H1 (cell line): Measurements from ENCODE around the gene SOAT2. TPM values are rescaled to one million over a fixed set of nuclear protein-coding genes. Genes with fewer than 3 reads are reported as not detected.

Experiments used
- CTCF ChIA-PET: fragments of 300-600 bp; sonication (Branson Sonifier 250); formaldehyde crosslinking; loops from one replicate; lab custom pipeline; 2021; ENCODE audit not compliant: partially characterized antibody; lab: Charles Lee
- POLR2A ChIA-PET: fragments of 300-600 bp; sonication (Branson Sonifier 250); formaldehyde crosslinking; loops from one replicate; lab custom pipeline; 2021; ENCODE audit warnings: inconsistent platforms; ENCODE audit not compliant: partially characterized antibody; lab: Charles Lee
- DNase-seq, 2 experiments: peaks; one replicate each; pipeline versions ENCODE4 v3.0.0 to v3.0.0-alpha.2; 2010 to 2022; ENCODE audit warnings: low spot score in 2 of 2, low read depth in 1 of 2, mixed read lengths in 1 of 2
- FAIRE-seq: peaks from 2 replicates; lab custom pipeline; 2011; peaks lifted over from hg19 to GRCh38; lab: Jason Lieb, UNC
- H2AFZ ChIP-seq: 2 replicates; pipeline ENCODE4 v1.8.1; 2012; ENCODE audit warnings: low read length, inconsistent platforms
- H2AK5ac ChIP-seq: 2 replicates; pipeline ENCODE4 v1.6.1; 2013; ENCODE audit warnings: low read depth, low read length
- H2BK120ac ChIP-seq: replicated peaks from 2 replicates; pipeline ENCODE3; 2013; ENCODE audit warnings: low read depth, low read length, inconsistent platforms
- H2BK12ac ChIP-seq: 2 replicates; pipeline ENCODE4 v1.6.1; 2013; ENCODE audit warnings: low read depth, low read length
- H2BK15ac ChIP-seq: 2 replicates; pipeline ENCODE4 v1.6.1; 2013; ENCODE audit warnings: low read length
- H2BK20ac ChIP-seq: 2 replicates; pipeline ENCODE4 v1.6.1; 2013; ENCODE audit warnings: low read length
- H2BK5ac ChIP-seq: 2 replicates; pipeline ENCODE4 v1.6.1; 2013; ENCODE audit warnings: low read depth, low read length
- H3K14ac ChIP-seq: 2 replicates; pipeline ENCODE4 v1.6.1; 2013; ENCODE audit warnings: inconsistent platforms; ENCODE audit not compliant: insufficient read length
- H3K18ac ChIP-seq: 2 replicates; pipeline ENCODE4 v1.6.1; 2013; ENCODE audit warnings: low read length; ENCODE audit errors: extremely low read depth
- H3K23ac ChIP-seq: 2 replicates; pipeline ENCODE4 v1.6.1; 2013; ENCODE audit warnings: inconsistent platforms; ENCODE audit not compliant: insufficient read length
- H3K23me2 ChIP-seq: 2 replicates; pipeline ENCODE4 v1.6.1; 2013; ENCODE audit warnings: low read depth, low read length
- H3K27ac ChIP-seq: 2 replicates; pipeline ENCODE4 v1.6.1; 2011; ENCODE audit warnings: low read depth, low read length, inconsistent platforms
- H3K27me3 ChIP-seq, 4 experiments: replicated peaks in 1 of 4; 1 replicate in 1 of 4; 2 replicates in 3 of 4; pipeline versions ENCODE4 v1.6.1 to v1.8.1; 2011 to 2013; ENCODE audit warnings: low read length in 3 of 4, mild to moderate bottlenecking in 3 of 4, inconsistent platforms in 2 of 4, mixed read lengths in 2 of 4, moderate library complexity in 1 of 4; ENCODE audit not compliant: control insufficient read depth in 3 of 4, insufficient read depth in 3 of 4; ENCODE audit errors: extremely low read depth in 1 of 4
- H3K36me3 ChIP-seq, 4 experiments: 2 replicates each; pipeline versions ENCODE4 v1.6.1 to v1.8.1; 2011 to 2013; ENCODE audit warnings: mild to moderate bottlenecking in 4 of 4, low read length in 3 of 4, moderate library complexity in 2 of 4, control low read depth in 1 of 4, inconsistent platforms in 1 of 4; ENCODE audit not compliant: insufficient read depth in 4 of 4, control insufficient read depth in 2 of 4
- H3K4ac ChIP-seq: replicated peaks from 2 replicates; pipeline ENCODE3; 2013; ENCODE audit warnings: low read length, low read depth, mixed read lengths, inconsistent platforms; ENCODE audit not compliant: insufficient read length
- H3K4me1 ChIP-seq, 4 experiments: replicated peaks in 1 of 4; 1 replicate in 1 of 4; 2 replicates in 3 of 4; pipeline versions ENCODE4 v1.6.1 to v1.8.1; 2011 to 2013; ENCODE audit warnings: low read length in 3 of 4, inconsistent platforms in 2 of 4, mixed read lengths in 1 of 4; ENCODE audit not compliant: insufficient read depth in 4 of 4, control insufficient read depth in 3 of 4
- H3K4me2 ChIP-seq, 2 experiments: 2 replicates each; pipeline versions ENCODE4 v1.6.1 to v1.8.1; 2011 to 2013; ENCODE audit warnings: low read depth in 2 of 2, low read length in 2 of 2, control low read depth in 1 of 2, inconsistent platforms in 1 of 2, mild to moderate bottlenecking in 1 of 2; ENCODE audit not compliant: insufficient read depth in 1 of 2
- H3K4me3 ChIP-seq, 4 experiments: fragments of 200-600, 300-600 bp in 1 of 4; sonication (generic), shearing (Covaris generic), sonication (Bioruptor Twin) in 1 of 4; 2 replicates each; pipeline versions ENCODE4 v1.5.1 to v1.8.1; 2011 to 2016; ENCODE audit warnings: low read length in 4 of 4, low read depth in 3 of 4, control low read depth in 2 of 4, inconsistent platforms in 2 of 4, mild to moderate bottlenecking in 2 of 4, mixed read lengths in 1 of 4, moderate library complexity in 1 of 4; ENCODE audit not compliant: insufficient read depth in 2 of 4; ENCODE audit errors: extremely low read depth in 1 of 4
- H3K56ac ChIP-seq: replicated peaks from 2 replicates; pipeline ENCODE3; 2013; ENCODE audit warnings: low read depth, mild to moderate bottlenecking, mixed read lengths, low read length, inconsistent platforms; ENCODE audit not compliant: insufficient read length
- H3K79me1 ChIP-seq: 2 replicates; pipeline ENCODE4 v1.6.1; 2013; ENCODE audit warnings: low read depth, low read length, control low read depth
- H3K79me2 ChIP-seq, 2 experiments: 2 replicates each; pipeline versions ENCODE4 v1.6.1 to v1.8.1; 2012 to 2013; ENCODE audit warnings: low read length in 2 of 2, mild to moderate bottlenecking in 2 of 2, inconsistent platforms in 1 of 2; ENCODE audit not compliant: insufficient read depth in 2 of 2, control insufficient read depth in 1 of 2
- H3K9ac ChIP-seq, 4 experiments: replicated peaks in 1 of 4; 1 replicate in 1 of 4; 2 replicates in 3 of 4; pipeline versions ENCODE4 v1.6.1 to v1.8.1; 2011 to 2013; ENCODE audit warnings: low read depth in 3 of 4, low read length in 3 of 4, control low read depth in 2 of 4, mild to moderate bottlenecking in 2 of 4, moderate library complexity in 2 of 4, inconsistent platforms in 1 of 4; ENCODE audit errors: extremely low read depth in 1 of 4
- H3K9me3 ChIP-seq, 2 experiments: 2 replicates each; pipeline versions ENCODE4 v1.6.1 to v1.8.1; 2012 to 2013; ENCODE audit warnings: mild to moderate bottlenecking in 2 of 2, moderate library complexity in 2 of 2, control low read depth in 1 of 2, inconsistent platforms in 1 of 2, low read depth in 1 of 2, low read length in 1 of 2, mixed read lengths in 1 of 2; ENCODE audit not compliant: insufficient read depth in 2 of 2
- H4K20me1 ChIP-seq, 2 experiments: replicated peaks in 1 of 2; 2 replicates each; pipeline versions ENCODE3 to v1.8.1; 2011 to 2013; ENCODE audit warnings: inconsistent platforms in 2 of 2, low read length in 2 of 2, mild to moderate bottlenecking in 1 of 2; ENCODE audit not compliant: insufficient read depth in 2 of 2, control insufficient read depth in 1 of 2
- H4K5ac ChIP-seq: 2 replicates; pipeline ENCODE4 v1.6.1; 2013; ENCODE audit warnings: low read length, low read depth, mixed read lengths, inconsistent platforms; ENCODE audit not compliant: insufficient read length
- H4K8ac ChIP-seq: 2 replicates; pipeline ENCODE4 v1.8.0; 2013; ENCODE audit warnings: mild to moderate bottlenecking, moderate library complexity, low read length, inconsistent platforms; ENCODE audit not compliant: insufficient read depth; ENCODE audit errors: extremely low read depth
- H4K91ac ChIP-seq: replicated peaks from 2 replicates; pipeline ENCODE3; 2013; ENCODE audit warnings: low read length, mixed read lengths, inconsistent platforms; ENCODE audit not compliant: insufficient read length
- BACH1 ChIP-seq: IDR thresholded peaks from 2 replicates; pipeline ENCODE4 v1.6.1; 2012; ENCODE audit warnings: low read length, improper control_type of control experiment
- BRCA1 ChIP-seq: IDR thresholded peaks from 2 replicates; pipeline ENCODE4 v1.6.1; 2012; ENCODE audit warnings: low read depth, low read length, improper control_type of control experiment
- CHD2 ChIP-seq: IDR thresholded peaks from 2 replicates; pipeline ENCODE4 v1.6.1; 2012; ENCODE audit warnings: low read length, improper control_type of control experiment
- HDAC2 ChIP-seq, 2 experiments: fragments of 300-600 bp in 1 of 2; sonication (generic) in 1 of 2; IDR thresholded peaks; 2 replicates each; pipeline ENCODE4 v1.6.1; 2011 to 2012; ENCODE audit warnings: low read depth in 2 of 2, low read length in 2 of 2, mild to moderate bottlenecking in 2 of 2, moderate library complexity in 2 of 2, borderline replicate concordance in 1 of 2, inconsistent platforms in 1 of 2
- PHF8 ChIP-seq: fragments of 200-600 bp; sonication (generic); conservative IDR thresholded peaks from 2 replicates; pipeline ENCODE4 v1.7.1; 2012; ENCODE audit warnings: low read depth, mild to moderate bottlenecking, inconsistent platforms, low read length, moderate library complexity
- RAD21 ChIP-seq, 2 experiments: IDR thresholded peaks in 1 of 2; conservative IDR thresholded peaks in 1 of 2; 2 replicates each; pipeline ENCODE4 v1.6.1; 2011; ENCODE audit warnings: low read depth in 2 of 2, low read length in 2 of 2, improper control_type of control experiment in 1 of 2, inconsistent platforms in 1 of 2, mild to moderate bottlenecking in 1 of 2, moderate library complexity in 1 of 2
- SRF ChIP-seq: IDR thresholded peaks from 2 replicates; pipeline ENCODE4 v1.6.1; 2011; ENCODE audit warnings: mild to moderate bottlenecking, low read depth, low read length, moderate library complexity
- TCF12 ChIP-seq: IDR thresholded peaks from 2 replicates; pipeline ENCODE4 v1.6.1; 2011; ENCODE audit warnings: low read depth, mild to moderate bottlenecking, low read length
- WGBS, 2 experiments: shearing (Covaris generic) in 1 of 2; methylation state at CpG; one replicate each; pipeline versions ENCODE4 v1.1.6 to v1.1.7; 2013 to 2015; ENCODE audit warnings: low lambda C conversion rate in 2 of 2, mixed read lengths in 2 of 2, inconsistent platforms in 1 of 2, low coverage in 1 of 2, missing lambda C conversion rate in 1 of 2; ENCODE audit not compliant: insufficient replicate concordance in 2 of 2, insufficient coverage in 1 of 2, insufficient read length in 1 of 2; ENCODE audit errors: extremely low coverage in 1 of 2, missing lambda C conversion rate in 1 of 2; 5-methylcytosine and 5-hydroxymethylcytosine counted together
- polyA plus RNA-seq, 7 experiments: library from polyadenylated mRNA; depleted of rRNA in 3 of 7; stranded (reverse) in 5 of 7; unstranded in 2 of 7; fragments of >200 nt in 5 of 7; fragments of 200-250 nt in 2 of 7; gene quantifications; 1 replicate in 5 of 7; 2 replicates in 1 of 7; 4 replicates in 1 of 7; pipeline versions ENCODE4 v1.2.1 to v1.2.3, GENCODE V29; 2011 to 2013; ENCODE audit warnings: missing spikeins in 2 of 7, mixed read lengths in 2 of 7
- total RNA-seq: library from RNA; stranded (reverse); fragmentation: NEBNext Ultra II Directional; extraction: Animal tissue kit (Norgen Biotek cat#: 25700); gene quantifications from 2 replicates; pipeline ENCODE4 v1.2.1, GENCODE V29; 2021
- TF ChIP-seq, protein P1 (sequence below): IDR thresholded peaks from 2 replicates; pipeline ENCODE4 v1.6.1; 2012; ENCODE audit warnings: low read length, inconsistent platforms

Gene SOAT2
- total and polyA plus RNA-seq, 2 of the 8 experiments (the other 6 are each of a cell fraction or from before 2014, with no cell fraction given): 0.08 TPM; not detected in 1

DNA sequence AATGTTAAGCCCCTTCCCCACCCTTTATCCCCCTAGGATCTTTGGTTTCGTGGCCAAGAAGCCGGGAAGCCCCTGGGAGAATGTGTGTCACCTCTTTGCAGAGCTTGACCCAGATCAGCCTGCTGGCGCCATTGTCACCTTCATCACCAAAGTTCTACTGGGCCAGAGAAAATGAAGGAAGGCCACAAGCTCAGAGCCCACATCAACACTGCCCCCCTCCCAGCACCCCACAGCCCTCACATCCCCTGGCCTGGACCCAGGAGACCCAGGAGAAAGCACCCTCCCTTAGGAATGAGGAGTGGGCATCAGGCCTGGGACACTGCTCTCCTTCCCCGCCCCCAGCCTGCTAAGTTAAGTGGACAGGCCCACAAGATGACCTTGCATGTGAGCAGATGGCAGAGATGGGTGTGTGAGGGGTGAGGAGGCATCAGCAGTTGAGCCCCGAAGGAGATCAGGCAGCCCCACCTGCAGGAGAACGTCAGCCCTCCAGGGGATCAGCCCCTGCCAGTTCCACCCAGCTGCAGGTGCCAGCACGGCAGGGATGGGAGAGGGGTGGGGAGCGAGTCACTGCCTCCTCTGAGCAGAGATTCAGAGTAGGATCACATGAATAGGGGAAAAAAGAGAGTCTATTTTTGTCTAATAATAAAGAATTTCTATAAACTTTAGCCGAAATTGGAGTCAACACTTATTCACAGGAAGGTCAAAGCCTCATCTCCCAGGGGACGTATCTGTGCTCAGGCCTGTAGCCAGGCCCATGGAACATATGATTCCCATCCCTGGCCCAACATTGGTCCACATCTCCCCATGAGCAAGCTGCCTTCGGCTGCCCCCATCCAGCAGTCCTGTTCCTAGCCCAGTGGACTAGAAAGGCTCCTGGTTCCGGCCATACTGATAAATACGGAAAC is 39.3 kb upstream of the SOAT2 start:
- Histone ChIP-seq H3K4ac (no peak overlapping the region), H3K56ac (no peak overlapping the region), H2AK5ac (no peak overlapping the region), H2AFZ (no peak overlapping the region), H3K4me1 (peaks cover 0 to 11% (median under 1%) of the 10 kb centered on the region in 4 experiments; a peak in 4 of 7 replicates), H2BK120ac (no peak overlapping the region), H3K79me2 (no peaks in the 10 kb centered on the region), H2BK15ac (no peak overlapping the region), H3K18ac (no peak overlapping the region), H3K4me2 (no peak overlapping the region), H3K4me3 (no peak overlapping the region), H2BK5ac (no peak overlapping the region), H3K27me3 (peaks cover 0 to 3% (median under 1%) of the 10 kb centered on the region in 4 experiments; a peak in 3 of 7 replicates), H2BK12ac (no peak overlapping the region), H4K20me1 (peaks cover 0 to 2% of the 10 kb centered on the region in 2 experiments), H3K14ac (no peak overlapping the region), H3K79me1 (no peaks in the 10 kb centered on the region), H4K5ac (no peak overlapping the region), H4K91ac (no peak overlapping the region), H3K27ac (no peak overlapping the region), H2BK20ac (no peak overlapping the region), H3K23ac (no peak overlapping the region), H3K36me3 (no peaks in the 10 kb centered on the region), H3K9ac (no peak overlapping the region), H3K9me3 (no peaks in the 10 kb centered on the region), H4K8ac (no peak overlapping the region), H3K23me2 (no peaks in the 10 kb centered on the region)
- DNase-seq (no peak), FAIRE-seq (no peak)
- WGBS, 2 experiments: 88% methylated on average over 13 of the region's 13 CpGs; no CpG with 5 or more reads in 1 of the 2 experiments
- ChIA-PET CTCF (interaction anchor here (0.5 to 22.4 kb wide), 16 partner anchors 15 to 1060 kb away, joined by 3 to 531 read pairs (median 14); partner anchors contain the start of genes CSAD, ESPL1, IGFBP6 and SOAT2), POLR2A (interaction anchor here (1.0 to 2.0 kb wide), 6 partner anchors 11 to 47 kb away, joined by 3 to 6 read pairs (median 3); partner anchors contain the start of genes SPRYD3 and TNS2)
- no peak for TF ChIP-seq TCF12
- no peak for TF ChIP-seq BACH1
- TF ChIP-seq BRCA1: no peak
- TF ChIP-seq HDAC2 (IDR thresholded peaks at IDR 0.05; ENCODE audit: borderline replicate concordance in 1 of 2, low read depth in 2 of 2, low read length in 2 of 2): no peak
- no peak for TF ChIP-seq CHD2
- TF ChIP-seq RAD21 (IDR thresholded peaks at IDR 0.05 in 1 of 2, conservative IDR thresholded peaks at IDR 0.05 in 1 of 2; ENCODE audit: low read depth in 2 of 2, low read length in 2 of 2): no peak
- no peak for TF ChIP-seq PHF8
- TF ChIP-seq SRF: no peak
- TF ChIP-seq, protein P1, sequence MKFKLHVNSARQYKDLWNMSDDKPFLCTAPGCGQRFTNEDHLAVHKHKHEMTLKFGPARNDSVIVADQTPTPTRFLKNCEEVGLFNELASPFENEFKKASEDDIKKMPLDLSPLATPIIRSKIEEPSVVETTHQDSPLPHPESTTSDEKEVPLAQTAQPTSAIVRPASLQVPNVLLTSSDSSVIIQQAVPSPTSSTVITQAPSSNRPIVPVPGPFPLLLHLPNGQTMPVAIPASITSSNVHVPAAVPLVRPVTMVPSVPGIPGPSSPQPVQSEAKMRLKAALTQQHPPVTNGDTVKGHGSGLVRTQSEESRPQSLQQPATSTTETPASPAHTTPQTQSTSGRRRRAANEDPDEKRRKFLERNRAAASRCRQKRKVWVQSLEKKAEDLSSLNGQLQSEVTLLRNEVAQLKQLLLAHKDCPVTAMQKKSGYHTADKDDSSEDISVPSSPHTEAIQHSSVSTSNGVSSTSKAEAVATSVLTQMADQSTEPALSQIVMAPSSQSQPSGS: no peak
